Body of pancreas (tissue), 4 donors: ENCODE measurements around the gene LRP1-AS. TPM values are rescaled to one million over a fixed set of nuclear protein-coding genes. Genes with fewer than 3 reads are reported as not detected.

Experiments used
- ATAC-seq: fragments of 150-250 bp; one replicate; pipeline ENCODE4 v1.9.1; 2016
- DNase-seq, 4 donors: peaks; one replicate each; pipeline ENCODE4 v3.0.0-alpha.2; 2019
- H3K27ac ChIP-seq, 4 donors: fragments of 200-600 bp; sonication (generic); 1 replicate in 3 of 4; 2 replicates in 1 of 4; pipeline versions ENCODE4 v1.5.1 to v1.6.1; 2016 to 2019; ENCODE audit warnings: mild to moderate bottlenecking in 1 of 4, mixed read lengths in 1 of 4, moderate library complexity in 1 of 4
- H3K27me3 ChIP-seq, 2 donors: fragments of 200-600 bp; sonication (generic); one replicate each; pipeline ENCODE4 v1.6.0; 2016; ENCODE audit warnings: mild to moderate bottlenecking in 1 of 2
- H3K36me3 ChIP-seq, 2 donors: fragments of 200-600 bp; sonication (generic); replicated peaks in 1 of 2; 2 replicates each; pipeline ENCODE4 v1.5.1; 2016; ENCODE audit warnings: low read depth in 2 of 2; ENCODE audit not compliant: insufficient read depth in 1 of 2
- H3K4me1 ChIP-seq: fragments of 200-600 bp; sonication (generic); one replicate; pipeline ENCODE4 v1.6.0; 2016
- H3K4me3 ChIP-seq, 2 donors: fragments of 200-600 bp; sonication (generic); 1 replicate in 1 of 2; 2 replicates in 1 of 2; pipeline ENCODE4 v1.5.1; 2016 to 2019
- H3K9me3 ChIP-seq, 3 donors: fragments of 200-600 bp; sonication (generic); 1 replicate in 2 of 3; 2 replicates in 1 of 3; pipeline ENCODE4 v1.5.1; 2016
- CTCF ChIP-seq, 7 experiments: fragments of 450-650 bp in 4 of 7; fragments of 200-600 bp in 3 of 7; sonication (generic) in 3 of 7; IDR thresholded peaks; one replicate each; pipeline ENCODE4 v1.5.1; 2016 to 2019; ENCODE audit warnings: antibody characterized with exemption in 7 of 7
- POLR2A ChIP-seq, 3 donors: fragments of 450-650 bp; IDR thresholded peaks; one replicate each; pipeline ENCODE4 v1.6.1; 2016; ENCODE audit warnings: antibody characterized with exemption in 3 of 3, mild to moderate bottlenecking in 2 of 3
- WGBS, 2 donors: methylation state at CpG; one replicate each; pipeline ENCODE4 v1.1.5; 2017; 5-methylcytosine and 5-hydroxymethylcytosine counted together
- intact Hi-C: fragments of 100-400 bp; cut with DNase I; formaldehyde crosslinking; loops from one replicate; pipeline ENCODE4 v1.15.1; 2023
- total RNA-seq, 2 donors: library from RNA; depleted of rRNA; stranded (reverse); fragments of >200 nt; gene quantifications; one replicate each; pipeline ENCODE4 v1.1.0, GENCODE V29; 2016

The LRP1-AS gene
- total RNA-seq, 2 donors from 2014 or later, result not detected

GRCh38 chr12:57101892-57102695 is 45.3 kb downstream of the LRP1-AS start:
- peaks cover 0 to 13% of the 10 kb centered on the region in 2 donors for H3K36me3 ChIP-seq
- H3K4me3 ChIP-seq, result no peak overlapping the region
- DNase-seq, result peak in 2 of 4 donors; percentile 35 to 52
- intact Hi-C loops, result no loop called here
- peak; percentile 9 for ATAC-seq
- H3K4me1 ChIP-seq, result peaks cover 8% of the 10 kb centered on the region
- peak overlapping the region in 1 of 4 donors; percentile 18 for H3K27ac ChIP-seq
- WGBS, 2 donors, result 65 to 84% methylated on average over 11 to 15 of the region's 15 CpGs
- TF ChIP-seq POLR2A (IDR thresholded peaks at IDR 0.05) (no peak), CTCF (IDR thresholded peaks at IDR 0.05) (no peak)
- H3K9me3 ChIP-seq, result no peaks in the 10 kb centered on the region
- no peaks in the 10 kb centered on the region for H3K27me3 ChIP-seq

- no peak for TF ChIP-seq POLR2A (IDR thresholded peaks at IDR 0.05)
- TF ChIP-seq CTCF (IDR thresholded peaks at IDR 0.05), result no peak
- H3K36me3 ChIP-seq, result peaks cover 0 to 16% of the 10 kb centered on the region in 2 donors
- H3K27me3 ChIP-seq, result no peaks in the 10 kb centered on the region
- H3K9me3 ChIP-seq, result no peaks in the 10 kb centered on the region
- intact Hi-C loops, result no loop called here
- no peak for ATAC-seq
- peaks cover 8% of the 10 kb centered on the region for H3K4me1 ChIP-seq
- H3K4me3 ChIP-seq, result no peak overlapping the region
- 85 to 87% methylated on average over 12 of the region's 12 CpGs for WGBS, 2 donors
- no peak overlapping the region for H3K27ac ChIP-seq
- no peak for DNase-seq
These were observed 47.7 kb downstream of the LRP1-AS start for GRCh38 chr12:57099766-57100165.

- TF ChIP-seq POLR2A (IDR thresholded peaks at IDR 0.05) (no peak), CTCF (IDR thresholded peaks at IDR 0.05) (no peak)
- ATAC-seq (no peak), DNase-seq (no peak)
- WGBS, 2 donors, result 77 to 96% methylated on average over 10 to 11 of the region's 11 CpGs
- peaks cover 13% of the 10 kb centered on the region for H3K4me1 ChIP-seq
- H3K27me3 ChIP-seq, result no peaks in the 10 kb centered on the region
- intact Hi-C loops, result no loop called here
- H3K9me3 ChIP-seq, result no peaks in the 10 kb centered on the region
- H3K4me3 ChIP-seq, result no peak overlapping the region
- H3K27ac ChIP-seq, result no peak overlapping the region
- H3K36me3 ChIP-seq, result peaks cover 0 to 13% of the 10 kb centered on the region in 2 donors
These were observed 48.2 kb downstream of the LRP1-AS start for GRCh38 chr12:57099047-57099714.

- peaks cover 14% of the 10 kb centered on the region for H3K4me1 ChIP-seq
- H3K4me3 ChIP-seq, result no peak overlapping the region
- WGBS, 2 donors, result 92 to 100% methylated on average over 1 of the region's 1 CpG
- H3K9me3 ChIP-seq, result no peaks in the 10 kb centered on the region
- TF ChIP-seq CTCF (IDR thresholded peaks at IDR 0.05) (no peak), POLR2A (IDR thresholded peaks at IDR 0.05) (no peak)
- H3K27ac ChIP-seq, result no peak overlapping the region
- H3K36me3 ChIP-seq, result peaks cover 0 to 13% of the 10 kb centered on the region in 2 donors
- ATAC-seq (no peak), DNase-seq (no peak)
- intact Hi-C loops, result no loop called here
- H3K27me3 ChIP-seq, result no peaks in the 10 kb centered on the region
These were observed 48.9 kb downstream of the LRP1-AS start for GRCh38 chr12:57098546-57098945.
